K562 (cell line): ENCODE measurements around the gene ZFYVE28. TPM values are rescaled to one million over a fixed set of nuclear protein-coding genes. Genes with fewer than 3 reads are reported as not detected.

Experiments used
- CBFA2T2 ChIP-seq: fragments of 450-650 bp; conservative IDR thresholded peaks from 2 replicates; pipeline ENCODE4 v1.6.1; 2017; ENCODE audit warnings: mild to moderate bottlenecking
- DPF2 ChIP-seq: fragments of 450-650 bp; IDR thresholded peaks from 2 replicates; pipeline ENCODE4 v1.6.1; 2016
- IRF2 ChIP-seq: sonication (generic); formaldehyde crosslinking; IDR thresholded peaks from 2 replicates; pipeline ENCODE4 v1.8.1; 2022; ENCODE audit warnings: mild to moderate bottlenecking, missing genetic modification reagents
- MTA3 ChIP-seq: fragments of 450-650 bp; formaldehyde crosslinking; IDR thresholded peaks from 2 replicates; pipeline ENCODE4 v1.6.1; 2017; ENCODE audit warnings: mild to moderate bottlenecking, borderline replicate concordance
- MYNN ChIP-seq, 2 experiments: sonication (generic); formaldehyde crosslinking in 1 of 2; IDR thresholded peaks; 2 replicates each; pipeline versions ENCODE4 v1.5.0 to v1.6.1; 2016 to 2020; ENCODE audit warnings: antibody characterized with exemption in 1 of 2, missing genetic modification reagents in 1 of 2
- POLR2A ChIP-seq: fragments of 450-650 bp; conservative IDR thresholded peaks from 2 replicates; pipeline ENCODE4 v1.6.1; 2016
- POLR2G ChIP-seq: fragments of 200-400 bp; formaldehyde crosslinking; IDR thresholded peaks from 2 replicates; pipeline ENCODE4 v1.6.1; 2017; ENCODE audit warnings: low read depth, mild to moderate bottlenecking, antibody characterized with exemption, low read length, moderate library complexity
- RBM15 ChIP-seq: fragments of 200-400 bp; formaldehyde crosslinking; IDR thresholded peaks from 2 replicates; pipeline ENCODE4 v1.6.1; 2018; ENCODE audit warnings: mild to moderate bottlenecking, low read length, moderate library complexity; ENCODE audit not compliant: insufficient read depth
- RFX1 ChIP-seq: fragments of 450-650 bp; IDR thresholded peaks from 2 replicates; pipeline ENCODE4 v1.6.1; 2016; ENCODE audit warnings: mild to moderate bottlenecking, moderate library complexity
- ZNF239 ChIP-seq: fragments of 250-450 bp; sonication (Bioruptor Pico); IDR thresholded peaks from 2 replicates; pipeline ENCODE4 v1.4.0; 2020; ENCODE audit warnings: mild to moderate bottlenecking
- ZNF551 ChIP-seq: fragments of 250-450 bp; sonication (Bioruptor Pico); IDR thresholded peaks from 2 replicates; pipeline ENCODE4 v1.5.0; 2021; ENCODE audit warnings: mild to moderate bottlenecking, moderate library complexity
- ZNF561 ChIP-seq: fragments of 450-650 bp; formaldehyde crosslinking; conservative IDR thresholded peaks from 2 replicates; pipeline ENCODE4 v1.4.0; 2020; ENCODE audit warnings: mild to moderate bottlenecking, moderate library complexity
- polyA plus RNA-seq, 8 experiments: library from polyadenylated mRNA; depleted of rRNA in 4 of 8; stranded (reverse) in 5 of 8; unstranded in 3 of 8; fragments of >200 nt; fragmentation: Nextera tagmentation in 2 of 8; fragmentation: Illumina TruSeq in 1 of 8; extraction: Ambion mirVana in 2 of 8; extraction: Trizol in 1 of 8; gene quantifications; 2 replicates each; pipeline versions ENCODE4 v1.2.1 to v1.2.3, GENCODE V29; 2011 to 2014; ENCODE audit warnings: inconsistent platforms in 1 of 8, missing spikeins in 1 of 8
- total RNA-seq, 7 experiments: library from RNA; depleted of rRNA in 6 of 7; stranded (reverse); fragments of >200 nt in 6 of 7; fragmentation: Illumina TruSeq in 2 of 7; extraction: Trizol in 2 of 7; gene quantifications; 2 replicates each; pipeline versions ENCODE4 v1.2.1 to v1.2.3, GENCODE V29; 2011 to 2021; ENCODE audit warnings: low replicate concordance in 1 of 7
- TF ChIP-seq, protein P1 (sequence below): IDR thresholded peaks from 2 replicates; pipeline ENCODE4 v1.6.1; 2011; ENCODE audit warnings: borderline replicate concordance, low read depth, mild to moderate bottlenecking, moderate library complexity, low read length; ENCODE audit not compliant: insufficient read depth, poor library complexity, severe bottlenecking
- TF ChIP-seq, protein P2 (sequence below): fragments of 450-650 bp; IDR thresholded peaks from 2 replicates; pipeline ENCODE4 v1.6.1; 2017; ENCODE audit warnings: antibody characterized with exemption, mild to moderate bottlenecking
- TF ChIP-seq, protein P3 (sequence below): fragments of 250-450 bp; sonication (Bioruptor Pico); IDR thresholded peaks from 2 replicates; pipeline ENCODE4 v1.9.0; 2021; ENCODE audit warnings: mild to moderate bottlenecking
- TF ChIP-seq, protein P4 (sequence below): fragments of 250-450 bp; sonication (Bioruptor Pico); IDR thresholded peaks from 2 replicates; pipeline ENCODE4 v1.8.0; 2022; ENCODE audit warnings: inconsistent platforms, mild to moderate bottlenecking, moderate library complexity, borderline replicate concordance
- TF ChIP-seq, protein P5 (sequence below), 2 experiments: fragments of 450-650 bp; conservative IDR thresholded peaks; 2 replicates each; pipeline ENCODE4 v1.6.1; 2017; ENCODE audit warnings: mild to moderate bottlenecking in 2 of 2, moderate library complexity in 2 of 2
- TF ChIP-seq, protein P6 (sequence below): sonication (generic); formaldehyde crosslinking; IDR thresholded peaks from 2 replicates; pipeline ENCODE4 v1.9.0; 2022; ENCODE audit warnings: mild to moderate bottlenecking, missing genetic modification reagents

The ZFYVE28 gene
- total and polyA plus RNA-seq, 9 of the 15 experiments (the other 6 are each of a cell fraction or from before 2014, with no cell fraction given): 1.3 to 24.8 (median 8.9) TPM

DNA sequence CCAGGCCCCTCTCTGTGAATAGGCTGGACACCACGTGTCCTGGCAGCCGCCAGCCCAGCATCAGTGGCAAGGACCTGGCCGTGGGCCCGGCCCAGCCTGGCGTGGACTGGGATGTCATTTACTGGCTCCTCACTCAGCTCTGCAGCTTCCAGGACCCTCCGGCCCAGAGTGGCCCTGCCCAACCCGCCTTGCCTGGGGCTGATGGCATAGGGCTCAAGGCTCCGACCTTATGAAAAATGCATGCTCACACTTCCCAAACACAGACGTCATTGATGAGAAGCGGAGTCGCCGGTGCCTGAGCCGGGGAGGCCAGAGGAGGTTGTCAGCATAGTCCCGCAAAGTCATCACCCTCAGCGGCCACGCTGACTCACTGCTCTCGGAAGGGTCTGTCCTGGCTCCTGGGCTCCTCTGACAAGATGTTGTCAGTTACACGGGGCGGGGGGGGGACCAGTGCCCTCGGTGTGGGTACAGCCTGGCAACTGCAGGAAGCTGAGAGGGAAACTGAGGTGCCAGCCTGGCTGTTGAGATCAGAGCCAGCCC lies 14.6 kb upstream of the ZFYVE28 start (continued):
- TF ChIP-seq, protein P1, sequence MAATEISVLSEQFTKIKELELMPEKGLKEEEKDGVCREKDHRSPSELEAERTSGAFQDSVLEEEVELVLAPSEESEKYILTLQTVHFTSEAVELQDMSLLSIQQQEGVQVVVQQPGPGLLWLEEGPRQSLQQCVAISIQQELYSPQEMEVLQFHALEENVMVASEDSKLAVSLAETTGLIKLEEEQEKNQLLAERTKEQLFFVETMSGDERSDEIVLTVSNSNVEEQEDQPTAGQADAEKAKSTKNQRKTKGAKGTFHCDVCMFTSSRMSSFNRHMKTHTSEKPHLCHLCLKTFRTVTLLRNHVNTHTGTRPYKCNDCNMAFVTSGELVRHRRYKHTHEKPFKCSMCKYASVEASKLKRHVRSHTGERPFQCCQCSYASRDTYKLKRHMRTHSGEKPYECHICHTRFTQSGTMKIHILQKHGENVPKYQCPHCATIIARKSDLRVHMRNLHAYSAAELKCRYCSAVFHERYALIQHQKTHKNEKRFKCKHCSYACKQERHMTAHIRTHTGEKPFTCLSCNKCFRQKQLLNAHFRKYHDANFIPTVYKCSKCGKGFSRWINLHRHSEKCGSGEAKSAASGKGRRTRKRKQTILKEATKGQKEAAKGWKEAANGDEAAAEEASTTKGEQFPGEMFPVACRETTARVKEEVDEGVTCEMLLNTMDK: no peak
- TF ChIP-seq, protein P2, sequence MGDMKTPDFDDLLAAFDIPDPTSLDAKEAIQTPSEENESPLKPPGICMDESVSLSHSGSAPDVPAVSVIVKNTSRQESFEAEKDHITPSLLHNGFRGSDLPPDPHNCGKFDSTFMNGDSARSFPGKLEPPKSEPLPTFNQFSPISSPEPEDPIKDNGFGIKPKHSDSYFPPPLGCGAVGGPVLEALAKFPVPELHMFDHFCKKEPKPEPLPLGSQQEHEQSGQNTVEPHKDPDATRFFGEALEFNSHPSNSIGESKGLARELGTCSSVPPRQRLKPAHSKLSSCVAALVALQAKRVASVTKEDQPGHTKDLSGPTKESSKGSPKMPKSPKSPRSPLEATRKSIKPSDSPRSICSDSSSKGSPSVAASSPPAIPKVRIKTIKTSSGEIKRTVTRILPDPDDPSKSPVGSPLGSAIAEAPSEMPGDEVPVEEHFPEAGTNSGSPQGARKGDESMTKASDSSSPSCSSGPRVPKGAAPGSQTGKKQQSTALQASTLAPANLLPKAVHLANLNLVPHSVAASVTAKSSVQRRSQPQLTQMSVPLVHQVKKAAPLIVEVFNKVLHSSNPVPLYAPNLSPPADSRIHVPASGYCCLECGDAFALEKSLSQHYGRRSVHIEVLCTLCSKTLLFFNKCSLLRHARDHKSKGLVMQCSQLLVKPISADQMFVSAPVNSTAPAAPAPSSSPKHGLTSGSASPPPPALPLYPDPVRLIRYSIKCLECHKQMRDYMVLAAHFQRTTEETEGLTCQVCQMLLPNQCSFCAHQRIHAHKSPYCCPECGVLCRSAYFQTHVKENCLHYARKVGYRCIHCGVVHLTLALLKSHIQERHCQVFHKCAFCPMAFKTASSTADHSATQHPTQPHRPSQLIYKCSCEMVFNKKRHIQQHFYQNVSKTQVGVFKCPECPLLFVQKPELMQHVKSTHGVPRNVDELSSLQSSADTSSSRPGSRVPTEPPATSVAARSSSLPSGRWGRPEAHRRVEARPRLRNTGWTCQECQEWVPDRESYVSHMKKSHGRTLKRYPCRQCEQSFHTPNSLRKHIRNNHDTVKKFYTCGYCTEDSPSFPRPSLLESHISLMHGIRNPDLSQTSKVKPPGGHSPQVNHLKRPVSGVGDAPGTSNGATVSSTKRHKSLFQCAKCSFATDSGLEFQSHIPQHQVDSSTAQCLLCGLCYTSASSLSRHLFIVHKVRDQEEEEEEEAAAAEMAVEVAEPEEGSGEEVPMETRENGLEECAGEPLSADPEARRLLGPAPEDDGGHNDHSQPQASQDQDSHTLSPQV: peak; percentile 75; the same call in 1 of the 2 replicates
- TF ChIP-seq MYNN (IDR thresholded peaks at IDR 0.05) (peak; percentile 71), MYNN (CRISPR knock-in tag; IDR thresholded peaks at IDR 0.05) (no peak), IRF2 (CRISPR knock-in tag) (no peak), CBFA2T2 (no peak), DPF2 (peak; percentile 87), MTA3 (0 out of 2 replicates have a peak, but pooled peaks have one; percentile 38), POLR2A (no peak), RFX1 (no peak), RBM15 (no peak), POLR2G (0 out of 2 replicates have a peak, but pooled peaks have one; percentile 35), ZNF239 (CRISPR knock-in tag) (no peak), ZNF561 (CRISPR knock-in tag) (no peak), ZNF551 (no peak)
- TF ChIP-seq, protein P3, sequence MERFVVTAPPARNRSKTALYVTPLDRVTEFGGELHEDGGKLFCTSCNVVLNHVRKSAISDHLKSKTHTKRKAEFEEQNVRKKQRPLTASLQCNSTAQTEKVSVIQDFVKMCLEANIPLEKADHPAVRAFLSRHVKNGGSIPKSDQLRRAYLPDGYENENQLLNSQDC (CRISPR knock-in tag): no peak
- TF ChIP-seq, protein P4, sequence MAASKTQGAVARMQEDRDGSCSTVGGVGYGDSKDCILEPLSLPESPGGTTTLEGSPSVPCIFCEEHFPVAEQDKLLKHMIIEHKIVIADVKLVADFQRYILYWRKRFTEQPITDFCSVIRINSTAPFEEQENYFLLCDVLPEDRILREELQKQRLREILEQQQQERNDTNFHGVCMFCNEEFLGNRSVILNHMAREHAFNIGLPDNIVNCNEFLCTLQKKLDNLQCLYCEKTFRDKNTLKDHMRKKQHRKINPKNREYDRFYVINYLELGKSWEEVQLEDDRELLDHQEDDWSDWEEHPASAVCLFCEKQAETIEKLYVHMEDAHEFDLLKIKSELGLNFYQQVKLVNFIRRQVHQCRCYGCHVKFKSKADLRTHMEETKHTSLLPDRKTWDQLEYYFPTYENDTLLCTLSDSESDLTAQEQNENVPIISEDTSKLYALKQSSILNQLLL: no peak
- TF ChIP-seq, protein P5, sequence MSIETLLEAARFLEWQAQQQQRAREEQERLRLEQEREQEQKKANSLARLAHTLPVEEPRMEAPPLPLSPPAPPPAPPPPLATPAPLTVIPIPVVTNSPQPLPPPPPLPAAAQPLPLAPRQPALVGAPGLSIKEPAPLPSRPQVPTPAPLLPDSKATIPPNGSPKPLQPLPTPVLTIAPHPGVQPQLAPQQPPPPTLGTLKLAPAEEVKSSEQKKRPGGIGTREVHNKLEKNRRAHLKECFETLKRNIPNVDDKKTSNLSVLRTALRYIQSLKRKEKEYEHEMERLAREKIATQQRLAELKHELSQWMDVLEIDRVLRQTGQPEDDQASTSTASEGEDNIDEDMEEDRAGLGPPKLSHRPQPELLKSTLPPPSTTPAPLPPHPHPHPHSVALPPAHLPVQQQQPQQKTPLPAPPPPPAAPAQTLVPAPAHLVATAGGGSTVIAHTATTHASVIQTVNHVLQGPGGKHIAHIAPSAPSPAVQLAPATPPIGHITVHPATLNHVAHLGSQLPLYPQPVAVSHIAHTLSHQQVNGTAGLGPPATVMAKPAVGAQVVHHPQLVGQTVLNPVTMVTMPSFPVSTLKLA (conservative IDR thresholded peaks at IDR 0.05): peak in 1 of 2 experiments; percentile 48; a peak in 2 of 4 replicates
- TF ChIP-seq, protein P6, sequence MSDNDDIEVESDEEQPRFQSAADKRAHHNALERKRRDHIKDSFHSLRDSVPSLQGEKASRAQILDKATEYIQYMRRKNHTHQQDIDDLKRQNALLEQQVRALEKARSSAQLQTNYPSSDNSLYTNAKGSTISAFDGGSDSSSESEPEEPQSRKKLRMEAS (CRISPR knock-in tag): no peak; the same call in 1 of the 2 replicates
